ENCODE data around the gene TLCD1.
"Not testable (repeated sequence)": the region's sequence is repeated elsewhere in the genome, so short reads cannot be mapped to it uniquely, and the experiment has no call there.

Gene TLCD1

DNA sequence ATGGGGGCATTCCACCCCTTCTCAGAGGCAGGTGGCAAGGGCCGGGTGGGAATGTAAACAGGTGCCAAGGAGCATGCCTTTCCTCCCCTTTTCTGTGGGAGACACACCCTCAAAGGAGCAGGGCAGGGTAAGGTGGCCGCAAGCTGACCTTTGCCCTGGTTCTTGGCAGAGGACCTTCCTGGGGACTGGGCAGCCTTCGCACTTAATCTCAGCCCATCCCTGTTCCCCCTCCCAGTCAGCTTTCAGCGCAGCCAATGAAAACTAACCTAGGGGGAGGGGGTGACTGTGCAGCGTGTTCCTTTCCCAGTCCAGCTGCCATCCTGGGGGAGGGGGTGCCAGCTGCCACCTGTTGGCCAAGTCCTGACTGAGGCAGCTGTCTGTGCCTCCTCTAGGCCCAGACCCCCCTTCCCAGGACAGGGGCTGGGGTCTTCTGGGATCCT is 20.6 kb upstream of the TLCD1 start:
- DNase-seq, result no peak

GRCh38 chr17:28745786-28746411 is 19.9 kb upstream of the TLCD1 start:
- DNase-seq, result no peak

- no peak for DNase-seq
These were observed 19.1 kb upstream of the TLCD1 start for GRCh38 chr17:28744972-28745785.

DNA sequence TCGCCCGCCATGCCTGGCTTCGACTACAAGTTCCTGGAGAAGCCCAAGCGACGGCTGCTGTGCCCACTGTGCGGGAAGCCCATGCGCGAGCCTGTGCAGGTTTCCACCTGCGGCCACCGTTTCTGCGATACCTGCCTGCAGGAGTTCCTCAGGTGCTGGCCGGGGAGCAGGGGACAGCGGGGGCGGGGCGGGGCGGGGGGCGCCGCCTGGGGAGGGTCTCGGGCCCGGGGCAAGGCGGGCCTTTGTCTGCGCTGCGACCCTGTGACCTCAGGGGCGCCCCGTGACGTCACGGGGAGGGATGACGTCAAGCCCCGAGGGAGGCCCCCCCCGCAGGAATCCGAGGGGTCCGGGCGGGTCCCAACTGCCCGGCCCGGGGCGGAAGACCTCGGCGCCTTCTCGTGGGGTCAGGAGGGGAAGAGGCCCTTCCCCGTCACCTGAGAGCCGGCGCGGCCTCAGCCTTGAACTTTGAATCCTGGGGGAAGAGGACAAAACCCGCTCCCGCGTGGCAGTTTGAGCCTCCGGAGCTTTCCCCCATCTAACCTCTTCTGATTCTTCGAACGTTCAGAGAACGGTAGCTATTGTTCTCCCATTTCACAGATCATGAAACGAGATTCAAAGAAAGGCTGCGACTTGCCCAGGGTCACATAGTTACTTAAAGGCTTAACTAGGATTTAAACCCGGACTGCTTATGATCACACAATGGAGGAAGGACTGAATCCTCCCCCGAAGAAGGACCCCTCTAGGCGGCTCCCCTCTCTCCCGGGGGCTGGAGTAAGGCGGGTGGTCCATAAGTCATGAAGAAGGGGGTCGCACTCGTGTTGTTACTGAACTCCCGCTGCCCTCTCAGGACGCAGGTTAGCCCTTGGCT is 18.3 kb upstream of the TLCD1 start:
- peak in 1 of 2 experiments; percentile 25 for DNase-seq

GRCh38 chr17:28743243-28744103 is 17.4 kb upstream of the TLCD1 start, which contains the start of gene TRAF4:
TRAF4 (plus strand) TSS chr17:28744011; CDS start chr17:28744113, 102 bp downstream.
- peak; percentile 68 to 80 for DNase-seq

DNA sequence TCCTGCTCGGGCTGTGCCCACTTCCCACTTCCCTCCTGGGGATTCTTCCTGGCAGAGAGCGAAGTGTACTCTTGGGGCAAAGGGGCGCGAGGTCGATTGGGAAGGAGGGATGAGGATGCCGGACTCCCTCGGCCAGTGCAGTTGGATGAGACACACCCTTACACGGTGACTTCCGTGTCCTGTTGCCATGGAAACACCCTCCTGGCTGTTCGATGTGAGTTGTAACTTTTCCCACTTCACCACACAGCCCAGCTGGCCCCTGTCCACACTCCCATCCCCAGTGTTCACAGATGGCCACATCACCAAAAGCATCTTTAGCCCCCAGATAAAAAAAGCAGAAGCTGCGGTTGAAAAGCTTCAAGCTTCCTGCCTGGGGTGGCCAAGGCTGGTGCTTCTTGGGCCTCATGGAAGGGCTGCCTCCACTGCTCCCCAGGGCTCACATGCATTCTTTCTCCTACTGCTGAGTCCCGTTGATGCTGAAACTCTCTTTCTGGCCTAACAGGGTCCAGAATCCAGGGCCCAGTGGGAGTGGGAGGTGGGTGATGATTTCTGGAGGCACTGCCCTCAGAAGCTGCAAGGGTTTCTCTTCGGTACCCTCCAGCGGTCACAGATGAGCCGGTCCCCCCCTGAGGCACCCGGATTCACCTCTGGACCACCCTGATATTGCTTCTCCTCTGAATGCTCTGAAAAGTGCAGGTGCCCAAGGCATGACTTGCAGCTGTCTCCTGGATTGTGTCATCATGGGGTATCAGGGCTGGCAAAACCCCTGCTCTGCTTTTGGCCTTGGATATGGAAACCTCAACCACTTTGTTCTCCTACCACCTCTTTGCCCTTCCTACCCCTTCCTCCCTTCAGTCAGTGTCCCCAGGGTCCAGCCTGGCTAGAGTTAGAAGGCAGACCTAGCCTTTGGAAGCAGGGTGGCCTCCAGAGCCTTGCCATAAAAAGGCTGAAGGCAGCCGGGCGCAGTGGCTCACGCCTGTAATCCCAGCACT is 15.6 kb upstream of the TLCD1 start:
- DNase-seq, result peak; percentile 93 to 97

DNA sequence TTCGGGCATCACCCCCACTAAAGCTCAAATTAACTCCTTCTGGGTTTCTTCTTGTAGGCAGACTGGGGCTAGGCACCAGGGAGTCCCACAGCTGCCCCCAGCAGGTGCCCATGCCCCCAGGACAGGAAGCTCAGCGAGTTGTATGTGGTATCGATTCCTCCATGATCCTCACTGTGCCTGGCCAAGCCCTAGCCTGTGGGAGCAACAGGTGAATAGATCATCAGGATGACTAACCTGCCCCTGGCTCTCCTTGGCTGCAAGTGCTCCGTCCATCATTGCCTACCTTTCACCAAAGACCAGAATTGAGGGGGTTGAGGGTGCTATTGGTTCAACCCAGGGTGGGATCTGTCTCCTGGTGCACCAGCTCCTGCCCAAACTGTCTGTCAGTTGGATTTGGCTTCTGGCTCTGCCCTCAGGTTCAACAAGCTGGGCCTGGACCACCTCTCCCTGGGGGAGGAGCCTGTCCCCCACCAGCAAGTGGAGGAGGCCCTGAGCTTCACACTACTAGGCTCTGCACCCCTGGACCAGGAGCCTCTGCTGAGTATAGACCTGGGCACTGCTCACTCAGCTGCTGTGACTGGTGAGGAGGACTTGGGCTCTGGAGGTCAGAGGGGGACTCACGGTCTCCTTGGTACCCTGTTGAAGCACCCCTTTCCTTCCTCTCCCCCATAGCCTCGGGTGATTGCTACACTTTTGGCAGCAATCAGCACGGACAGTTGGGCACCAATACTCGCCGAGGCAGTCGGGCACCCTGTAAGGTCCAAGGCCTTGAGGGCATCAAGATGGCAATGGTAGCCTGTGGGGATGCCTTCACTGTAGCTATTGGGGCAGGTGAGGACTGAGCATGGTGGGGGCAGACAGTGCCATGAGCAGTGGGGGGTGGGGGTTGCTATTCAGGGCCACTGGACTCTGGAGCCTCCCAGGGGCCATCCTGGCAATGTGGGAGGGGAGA is 14.6 kb upstream of the TLCD1 start:
- no peak for DNase-seq

DNA sequence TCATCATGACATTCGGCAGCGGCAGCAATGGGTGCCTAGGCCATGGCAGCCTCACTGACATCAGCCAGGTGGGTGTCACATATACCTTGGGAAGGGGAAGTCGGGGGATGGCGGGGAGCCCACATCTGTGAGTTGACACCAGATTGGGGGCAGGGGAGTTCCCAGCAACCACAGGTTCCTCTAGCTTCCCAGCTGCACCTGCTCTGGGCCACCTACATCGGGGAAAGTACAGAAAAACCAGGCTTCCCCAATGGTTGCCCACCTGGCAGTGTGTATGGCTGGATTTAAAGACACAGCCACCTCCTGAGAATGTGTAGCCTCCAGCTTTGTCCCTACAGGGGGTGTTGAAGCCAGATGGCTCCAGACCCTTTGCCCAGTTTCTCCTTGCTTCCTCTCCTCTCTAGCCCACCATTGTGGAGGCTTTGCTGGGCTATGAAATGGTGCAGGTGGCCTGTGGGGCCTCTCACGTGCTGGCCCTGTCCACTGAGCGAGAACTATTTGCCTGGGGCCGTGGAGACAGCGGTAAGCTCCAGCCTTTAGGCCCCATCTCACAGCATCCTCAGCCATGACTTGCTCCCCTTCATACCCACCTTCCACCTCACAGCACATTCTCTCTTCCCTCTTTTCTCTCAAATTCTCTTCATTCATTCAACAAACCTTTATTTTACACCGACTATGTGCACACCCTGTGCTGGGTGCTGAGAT is 12.8 kb upstream of the TLCD1 start:
- DNase-seq, result no peak

DNA sequence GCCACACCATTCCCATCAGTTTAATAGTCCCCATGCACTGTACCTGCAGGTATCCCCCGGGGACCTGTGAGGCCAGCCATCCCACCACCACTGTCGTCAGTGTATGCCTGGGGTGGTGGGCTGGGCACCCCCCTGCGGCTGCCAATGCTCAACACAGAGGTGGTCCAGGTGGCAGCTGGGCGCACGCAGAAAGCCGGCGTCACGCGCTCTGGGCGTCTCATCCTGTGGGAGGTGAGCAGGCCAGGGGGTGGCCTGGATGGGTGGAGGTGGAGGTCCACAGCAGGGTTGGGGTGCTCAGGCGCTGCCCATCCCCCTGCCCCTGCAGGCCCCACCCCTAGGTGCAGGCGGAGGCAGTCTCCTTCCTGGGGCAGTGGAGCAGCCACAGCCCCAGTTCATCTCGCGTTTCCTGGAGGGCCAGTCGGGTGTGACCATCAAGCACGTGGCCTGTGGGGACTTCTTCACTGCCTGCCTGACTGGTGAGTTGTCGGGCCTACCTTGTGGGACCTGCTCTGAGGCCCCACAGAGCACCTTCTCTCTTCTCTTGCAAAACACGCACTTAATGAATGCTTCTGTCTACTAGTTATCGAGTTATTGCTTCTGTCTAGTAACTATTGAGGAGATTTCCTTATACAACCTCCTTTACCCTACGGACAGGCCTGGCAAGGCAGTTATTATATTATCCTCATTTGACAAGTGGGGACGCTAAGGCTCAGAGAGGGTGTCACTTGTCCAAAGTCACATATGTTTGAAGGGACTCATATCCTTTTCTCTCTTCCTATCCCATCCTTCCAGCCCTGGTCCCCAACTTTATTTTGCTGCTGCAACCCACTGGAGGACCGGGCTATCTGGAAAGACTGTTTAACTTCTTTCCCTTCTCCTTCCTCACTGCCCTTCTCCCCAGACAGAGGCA is 12.0 kb upstream of the TLCD1 start:
- DNase-seq, result no peak

GRCh38 chr17:28737316-28737715 is 11.3 kb upstream of the TLCD1 start:
- DNase-seq, result no peak

GRCh38 chr17:28735913-28736769 is 10.1 kb upstream of the TLCD1 start:
- DNase-seq, result not testable (repeated sequence)

- no peak for DNase-seq
These were observed 9.2 kb upstream of the TLCD1 start for GRCh38 chr17:28735242-28735722.

DNA sequence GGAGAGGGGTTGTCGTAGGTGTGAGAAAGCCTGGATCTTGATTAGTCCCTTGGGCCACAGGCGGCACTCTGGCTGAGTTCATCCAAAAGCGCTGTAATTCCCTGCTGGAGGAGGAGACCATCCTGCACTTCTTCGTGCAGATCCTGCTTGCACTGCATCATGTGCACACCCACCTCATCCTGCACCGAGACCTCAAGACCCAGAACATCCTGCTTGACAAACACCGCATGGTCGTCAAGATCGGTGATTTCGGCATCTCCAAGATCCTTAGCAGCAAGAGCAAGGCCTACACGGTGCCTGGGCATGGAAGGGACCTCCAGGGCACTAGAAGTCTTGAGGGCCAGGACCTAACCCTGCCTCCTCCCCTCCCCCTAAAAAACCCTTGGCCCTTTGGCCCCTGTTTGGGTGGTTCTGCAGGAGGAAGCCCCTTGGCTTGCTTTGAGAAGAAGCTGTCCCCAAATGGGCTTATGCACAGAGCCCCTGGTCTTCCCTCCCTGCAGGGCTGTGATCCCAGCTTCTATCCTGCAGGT is 8.7 kb upstream of the TLCD1 start:
- DNase-seq, result no peak

GRCh38 chr17:28733346-28733745 is 7.3 kb upstream of the TLCD1 start:
- DNase-seq, result no peak

DNA sequence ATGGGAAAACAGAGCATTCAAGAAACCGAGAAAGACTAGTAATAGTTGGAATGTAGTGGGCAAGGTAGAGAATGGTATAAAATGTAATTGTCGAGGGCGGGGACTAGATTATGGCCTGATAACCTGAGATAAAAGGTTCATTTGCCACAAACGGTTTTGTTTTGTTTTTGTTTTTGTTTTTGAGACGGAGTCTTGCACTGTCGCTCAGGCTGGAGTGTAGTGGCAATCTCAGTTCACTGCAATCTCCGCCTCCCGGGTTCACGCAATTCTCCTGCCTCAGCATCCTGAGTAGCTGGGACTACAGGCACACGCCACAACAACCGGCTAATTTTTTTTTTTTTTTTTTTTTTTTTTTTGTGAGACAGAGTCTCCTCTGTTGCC is 3.9 kb upstream of the TLCD1 start:
- DNase-seq, result no peak

DNA sequence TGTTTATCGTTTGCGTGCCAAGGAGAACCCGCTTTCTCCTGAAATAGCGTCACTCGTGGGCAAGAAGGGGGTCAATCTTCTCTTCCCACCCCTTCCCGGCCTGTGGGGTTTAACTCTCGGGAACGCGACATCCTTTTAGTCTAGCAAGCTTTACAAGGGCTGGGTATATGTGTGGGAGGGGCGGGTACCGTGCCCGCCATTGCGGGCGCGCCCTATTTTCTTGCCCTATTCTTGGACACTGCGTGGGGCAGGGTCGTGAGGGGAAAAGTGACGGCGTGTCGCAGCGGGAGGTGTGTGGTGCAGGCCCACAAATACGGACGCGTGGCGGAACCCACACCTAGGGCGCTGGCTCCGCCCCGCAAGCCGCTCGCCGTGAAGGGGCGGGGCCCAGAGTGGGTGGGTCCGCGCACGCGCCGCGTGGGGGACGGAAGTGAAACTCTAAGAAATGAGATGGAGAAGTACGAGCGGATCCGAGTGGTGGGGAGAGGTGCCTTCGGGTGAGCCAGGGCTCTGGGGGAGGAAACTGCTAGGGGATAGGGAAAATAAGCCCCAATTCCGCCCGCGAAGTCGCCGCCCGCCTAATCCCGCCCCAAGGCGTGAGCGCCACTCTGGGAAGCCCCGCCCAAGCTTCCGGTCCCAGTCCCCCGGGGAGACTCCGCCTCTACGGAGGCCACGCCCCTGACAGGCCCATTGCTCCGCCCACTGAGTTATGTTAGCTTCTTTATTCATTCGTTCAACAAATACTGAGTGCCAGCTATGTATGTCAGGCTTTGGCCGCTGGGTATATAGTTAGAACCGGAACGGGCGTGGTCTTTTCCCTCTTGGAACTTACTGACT is 2.5 kb upstream of the TLCD1 start, which contains the start of gene NEK8:
Gene NEK8, plus strand, starts transcription at position 425 of the 837 bp plus-strand sequence. Its CDS starts 26 bp downstream, at position 451.
- DNase-seq, result peak; percentile 98
